Thoracic aorta (tissue), 2 donors: Measurements from ENCODE around the gene APBA2. TPM values are rescaled to one million over a fixed set of nuclear protein-coding genes. Genes with fewer than 3 reads are reported as not detected.

Source experiments
- ATAC-seq: fragments of 150-250 bp; one replicate; pipeline ENCODE4 v1.8.0; 2017; ENCODE audit warnings: low read depth; ENCODE audit not compliant: insufficient number of reproducible peaks, low FRiP score
- DNase-seq: peaks from one replicate; pipeline ENCODE4 v3.0.0-alpha.2; 2020; ENCODE audit warnings: low spot score
- H3K27ac ChIP-seq, 2 donors: fragments of 200-600 bp; sonication (generic); 1 replicate in 1 of 2; 2 replicates in 1 of 2; pipeline ENCODE4 v1.5.1; 2016; ENCODE audit warnings: mild to moderate bottlenecking in 2 of 2, moderate library complexity in 2 of 2
- H3K27me3 ChIP-seq: fragments of 200-600 bp; sonication (generic); replicated peaks from 2 replicates; pipeline ENCODE4 v1.6.0; 2016; ENCODE audit warnings: mild to moderate bottlenecking; ENCODE audit not compliant: insufficient read depth
- H3K36me3 ChIP-seq: fragments of 200-600 bp; sonication (generic); one replicate; pipeline ENCODE4 v1.5.1; 2016
- H3K4me1 ChIP-seq, 2 donors: fragments of 200-600 bp; sonication (generic); 1 replicate in 1 of 2; 2 replicates in 1 of 2; pipeline versions ENCODE4 v1.5.1 to v1.6.0; 2016; ENCODE audit warnings: low read depth in 2 of 2, mild to moderate bottlenecking in 1 of 2; ENCODE audit not compliant: control insufficient read depth in 1 of 2
- H3K4me3 ChIP-seq: fragments of 200-600 bp; sonication (generic); 2 replicates; pipeline ENCODE4 v1.5.1; 2016; ENCODE audit warnings: mild to moderate bottlenecking
- H3K9me3 ChIP-seq: fragments of 200-600 bp; sonication (generic); 2 replicates; pipeline ENCODE4 v1.5.1; 2016
- total RNA-seq, 2 donors: library from RNA; depleted of rRNA; stranded (reverse); fragments of >200 nt; gene quantifications; one replicate each; pipeline versions ENCODE4 v1.1.0 to v1.2.3, GENCODE V29; 2016
- TF ChIP-seq, protein P1 (sequence below): fragments of 200-600 bp; sonication (generic); IDR thresholded peaks from one replicate; pipeline ENCODE4 v1.5.1; 2019; ENCODE audit warnings: antibody characterized with exemption

APBA2 gene
- total RNA-seq, 2 donors from 2014 or later, result 4.9 to 5.6 TPM

- Histone ChIP-seq H3K36me3 (no peaks in the 10 kb centered on the region), H3K9me3 (no peaks in the 10 kb centered on the region), H3K4me3 (no peak overlapping the region), H3K27me3 (no peaks in the 10 kb centered on the region), H3K4me1 (no peaks in the 10 kb centered on the region), H3K27ac (no peak overlapping the region)
- TF ChIP-seq, protein P1, sequence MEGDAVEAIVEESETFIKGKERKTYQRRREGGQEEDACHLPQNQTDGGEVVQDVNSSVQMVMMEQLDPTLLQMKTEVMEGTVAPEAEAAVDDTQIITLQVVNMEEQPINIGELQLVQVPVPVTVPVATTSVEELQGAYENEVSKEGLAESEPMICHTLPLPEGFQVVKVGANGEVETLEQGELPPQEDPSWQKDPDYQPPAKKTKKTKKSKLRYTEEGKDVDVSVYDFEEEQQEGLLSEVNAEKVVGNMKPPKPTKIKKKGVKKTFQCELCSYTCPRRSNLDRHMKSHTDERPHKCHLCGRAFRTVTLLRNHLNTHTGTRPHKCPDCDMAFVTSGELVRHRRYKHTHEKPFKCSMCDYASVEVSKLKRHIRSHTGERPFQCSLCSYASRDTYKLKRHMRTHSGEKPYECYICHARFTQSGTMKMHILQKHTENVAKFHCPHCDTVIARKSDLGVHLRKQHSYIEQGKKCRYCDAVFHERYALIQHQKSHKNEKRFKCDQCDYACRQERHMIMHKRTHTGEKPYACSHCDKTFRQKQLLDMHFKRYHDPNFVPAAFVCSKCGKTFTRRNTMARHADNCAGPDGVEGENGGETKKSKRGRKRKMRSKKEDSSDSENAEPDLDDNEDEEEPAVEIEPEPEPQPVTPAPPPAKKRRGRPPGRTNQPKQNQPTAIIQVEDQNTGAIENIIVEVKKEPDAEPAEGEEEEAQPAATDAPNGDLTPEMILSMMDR, result no peak
- no peak for ATAC-seq
- DNase-seq, result no peak
Observed at GRCh38 chr15:28917791-28918140, 32.0 kb downstream of the APBA2 start.

GRCh38 chr15:28918141-28918983, 32.6 kb downstream of the APBA2 start:
- Histone ChIP-seq H3K9me3 (no peaks in the 10 kb centered on the region), H3K27ac (no peak overlapping the region), H3K36me3 (no peaks in the 10 kb centered on the region), H3K4me3 (no peak overlapping the region), H3K4me1 (no peaks in the 10 kb centered on the region), H3K27me3 (no peaks in the 10 kb centered on the region)
- no peak for DNase-seq
- no peak for ATAC-seq
- TF ChIP-seq, protein P1, result no peak

DNA sequence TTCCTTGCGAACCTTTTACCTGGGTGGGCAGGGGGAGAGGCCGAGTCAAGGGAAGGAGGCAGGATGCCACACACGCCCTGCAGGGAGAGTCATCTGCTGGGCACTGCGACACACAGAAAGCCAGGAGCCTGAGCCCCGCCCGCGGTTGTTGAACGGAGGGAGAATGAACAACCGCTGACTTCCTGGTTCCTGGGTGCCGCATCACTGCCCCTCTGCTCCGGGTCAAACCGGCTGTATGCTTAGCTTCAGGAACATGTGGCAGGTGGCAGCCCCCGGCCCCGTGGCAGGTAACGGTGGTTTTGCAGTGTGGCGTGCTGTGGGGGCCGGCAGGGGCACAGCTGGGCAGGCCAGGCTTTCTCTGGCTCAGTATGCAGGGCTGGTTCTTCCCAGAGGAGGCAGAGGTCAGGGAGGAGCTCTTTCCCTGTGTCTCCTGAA, 33.4 kb downstream of the APBA2 start:
- TF ChIP-seq, protein P1, result no peak
- H3K27me3 ChIP-seq, result no peaks in the 10 kb centered on the region
- no peak overlapping the region for H3K4me3 ChIP-seq
- H3K36me3 ChIP-seq, result no peaks in the 10 kb centered on the region
- H3K4me1 ChIP-seq, result no peaks in the 10 kb centered on the region
- no peaks in the 10 kb centered on the region for H3K9me3 ChIP-seq
- no peak overlapping the region for H3K27ac ChIP-seq
- DNase-seq (no peak), ATAC-seq (no peak)

- TF ChIP-seq, protein P1, result no peak
- DNase-seq (no peak), ATAC-seq (no peak)
- Histone ChIP-seq H3K27me3 (no peaks in the 10 kb centered on the region), H3K4me1 (no peaks in the 10 kb centered on the region), H3K27ac (no peak overlapping the region), H3K9me3 (no peaks in the 10 kb centered on the region), H3K4me3 (no peak overlapping the region), H3K36me3 (no peaks in the 10 kb centered on the region)
Observed at GRCh38 chr15:28919679-28920655, 34.2 kb downstream of the APBA2 start.

- TF ChIP-seq, protein P1, result no peak
- H3K9me3 ChIP-seq, result no peaks in the 10 kb centered on the region
- no peak overlapping the region for H3K4me3 ChIP-seq
- no peaks in the 10 kb centered on the region for H3K4me1 ChIP-seq
- H3K27ac ChIP-seq, result no peak overlapping the region
- no peaks in the 10 kb centered on the region for H3K36me3 ChIP-seq
- H3K27me3 ChIP-seq, result no peaks in the 10 kb centered on the region
- ATAC-seq (no peak), DNase-seq (no peak)
Observed at GRCh38 chr15:28920781-28921331, 35.1 kb downstream of the APBA2 start.
